ENCODE data around the gene RANGAP1.

DNA sequence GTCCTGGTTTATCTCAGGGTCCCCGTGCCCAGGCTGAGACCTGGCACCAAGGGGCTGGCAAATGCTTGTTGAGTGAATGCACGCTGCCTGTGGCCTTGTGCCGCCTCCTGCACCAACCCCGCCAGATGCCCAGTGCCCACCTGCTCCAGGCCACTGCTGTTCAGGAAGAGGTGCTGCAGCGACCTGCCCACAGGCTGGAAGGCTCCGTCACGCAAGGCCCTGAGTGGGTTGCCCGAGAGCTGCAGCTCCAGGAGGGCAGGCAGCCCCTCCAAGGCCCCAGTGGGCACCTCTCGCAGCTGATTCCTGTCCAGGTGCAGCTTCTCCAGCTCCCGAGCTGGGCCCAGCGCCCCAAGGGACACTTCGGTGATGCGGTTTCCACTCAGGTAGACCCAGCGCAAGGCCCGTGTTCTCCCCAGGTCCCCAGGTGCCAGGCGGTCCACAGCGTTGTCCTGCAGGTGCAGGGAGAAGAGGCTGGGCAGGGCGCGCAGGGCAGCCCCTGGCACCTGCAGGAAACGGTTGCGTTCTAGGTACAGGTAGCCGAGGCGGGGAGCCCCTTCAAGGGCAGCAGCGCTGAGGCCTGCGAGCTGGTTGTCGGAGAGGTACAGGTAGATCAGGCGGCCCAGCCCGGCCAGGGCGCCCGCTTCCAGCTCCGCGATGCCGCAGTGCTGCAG, 48.8 kb downstream of the RANGAP1 start:
- TF ChIP-seq, protein P1, sequence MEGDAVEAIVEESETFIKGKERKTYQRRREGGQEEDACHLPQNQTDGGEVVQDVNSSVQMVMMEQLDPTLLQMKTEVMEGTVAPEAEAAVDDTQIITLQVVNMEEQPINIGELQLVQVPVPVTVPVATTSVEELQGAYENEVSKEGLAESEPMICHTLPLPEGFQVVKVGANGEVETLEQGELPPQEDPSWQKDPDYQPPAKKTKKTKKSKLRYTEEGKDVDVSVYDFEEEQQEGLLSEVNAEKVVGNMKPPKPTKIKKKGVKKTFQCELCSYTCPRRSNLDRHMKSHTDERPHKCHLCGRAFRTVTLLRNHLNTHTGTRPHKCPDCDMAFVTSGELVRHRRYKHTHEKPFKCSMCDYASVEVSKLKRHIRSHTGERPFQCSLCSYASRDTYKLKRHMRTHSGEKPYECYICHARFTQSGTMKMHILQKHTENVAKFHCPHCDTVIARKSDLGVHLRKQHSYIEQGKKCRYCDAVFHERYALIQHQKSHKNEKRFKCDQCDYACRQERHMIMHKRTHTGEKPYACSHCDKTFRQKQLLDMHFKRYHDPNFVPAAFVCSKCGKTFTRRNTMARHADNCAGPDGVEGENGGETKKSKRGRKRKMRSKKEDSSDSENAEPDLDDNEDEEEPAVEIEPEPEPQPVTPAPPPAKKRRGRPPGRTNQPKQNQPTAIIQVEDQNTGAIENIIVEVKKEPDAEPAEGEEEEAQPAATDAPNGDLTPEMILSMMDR (conservative IDR thresholded peaks at IDR 0.05 in 1 of 2, IDR thresholded peaks at IDR 0.05 in 1 of 2; ENCODE audit: low read depth in 1 of 2, low read length in 2 of 2), result no peak
- no peak for TF ChIP-seq EZH2 (IDR thresholded peaks at IDR 0.05; ENCODE audit: low read length, missing control alignments)
